ENCODE data around the gene ACSF2. TPM values are rescaled to one million over a fixed set of nuclear protein-coding genes. Genes with fewer than 3 reads are reported as not detected.

The ACSF2 gene
- total and polyA plus RNA-seq, 2 of the 13 experiments (the other 11 are each of a cell fraction or from before 2014, with no cell fraction given), result 87.3 to 109 TPM

- TF ChIP-seq GRHL1 (CRISPR knock-in tag; conservative IDR thresholded peaks at IDR 0.05) (no peak), ZNF883 (CRISPR knock-in tag; IDR thresholded peaks at IDR 0.05; ENCODE audit: not compliant biosample characterization) (peak; percentile 4), ZFY (CRISPR knock-in tag; IDR thresholded peaks at IDR 0.05) (peak; percentile 36; the same call in 1 of the 2 replicates), ZBED4 (CRISPR knock-in tag; IDR thresholded peaks at IDR 0.05; ENCODE audit: borderline replicate concordance) (no peak), RNF2 (conservative IDR thresholded peaks at IDR 0.05; ENCODE audit: low read depth) (no peak), ZMAT3 (CRISPR knock-in tag; conservative IDR thresholded peaks at IDR 0.05) (0 out of 2 replicates have a peak, but pooled peaks have one; percentile 31), ZZZ3 (CRISPR knock-in tag; IDR thresholded peaks at IDR 0.05; ENCODE audit: borderline replicate concordance) (no peak), ZNF574 (CRISPR knock-in tag; IDR thresholded peaks at IDR 0.05) (no peak), ZNF501 (CRISPR knock-in tag; IDR thresholded peaks at IDR 0.05) (peak; percentile 45; the same call in 1 of the 2 replicates), CREB3 (CRISPR knock-in tag; IDR thresholded peaks at IDR 0.05) (peak; percentile 39; the same call in 1 of the 2 replicates), HMGA1 (CRISPR knock-in tag; conservative IDR thresholded peaks at IDR 0.05) (no peak), FOXP4 (CRISPR knock-in tag; IDR thresholded peaks at IDR 0.05) (0 out of 2 replicates have a peak, but pooled peaks have one; percentile 3), ZNF230 (CRISPR knock-in tag; IDR thresholded peaks at IDR 0.05) (no peak)
- TF ChIP-seq, protein P1, sequence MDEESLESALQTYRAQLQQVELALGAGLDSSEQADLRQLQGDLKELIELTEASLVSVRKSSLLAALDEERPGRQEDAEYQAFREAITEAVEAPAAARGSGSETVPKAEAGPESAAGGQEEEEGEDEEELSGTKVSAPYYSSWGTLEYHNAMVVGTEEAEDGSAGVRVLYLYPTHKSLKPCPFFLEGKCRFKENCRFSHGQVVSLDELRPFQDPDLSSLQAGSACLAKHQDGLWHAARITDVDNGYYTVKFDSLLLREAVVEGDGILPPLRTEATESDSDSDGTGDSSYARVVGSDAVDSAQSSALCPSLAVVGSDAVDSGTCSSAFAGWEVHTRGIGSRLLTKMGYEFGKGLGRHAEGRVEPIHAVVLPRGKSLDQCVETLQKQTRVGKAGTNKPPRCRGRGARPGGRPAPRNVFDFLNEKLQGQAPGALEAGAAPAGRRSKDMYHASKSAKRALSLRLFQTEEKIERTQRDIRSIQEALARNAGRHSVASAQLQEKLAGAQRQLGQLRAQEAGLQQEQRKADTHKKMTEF (CRISPR knock-in tag; IDR thresholded peaks at IDR 0.05), result 0 out of 2 replicates have a peak, but pooled peaks have one; percentile 6
Measured at GRCh38 chr17:50424996-50425681, 879 bp upstream of the ACSF2 start (continued).

Data from HepG2 (cell line).